ENCODE results near the gene ANKRD35. TPM values are rescaled to one million over a fixed set of nuclear protein-coding genes. Genes with fewer than 3 reads are reported as not detected.

Gene ANKRD35
- total RNA-seq, 4 donors from 2014 or later: 0.58 to 3.8 (median 1.7) TPM

- Histone ChIP-seq H3K27me3 (no peaks in the 10 kb centered on the region), H3K4me3 (replicated peaks in 1 of 3) (no peak overlapping the region), H3K27ac (no peak overlapping the region), H3K36me3 (no peaks in the 10 kb centered on the region), H3K4me1 (no peaks in the 10 kb centered on the region), H3K9me3 (no peaks in the 10 kb centered on the region)
- DNase-seq: no peak
- 87 to 90% methylated on average over 12 of the region's 12 CpGs for WGBS, 2 donors
- TF ChIP-seq CTCF (IDR thresholded peaks at IDR 0.05): no peak
- no peak for TF ChIP-seq POLR2A (IDR thresholded peaks at IDR 0.05)
- intact Hi-C loops (cut with DNase I): no loop called here
Measured at GRCh38 chr1:145901312-145902021, 15.8 kb upstream of the ANKRD35 start.

GRCh38 chr1:145898756-145899155 is 13.1 kb upstream of the ANKRD35 start:
- Histone ChIP-seq H3K36me3 (no peaks in the 10 kb centered on the region), H3K9me3 (no peaks in the 10 kb centered on the region), H3K4me1 (no peaks in the 10 kb centered on the region), H3K27ac (no peak overlapping the region), H3K4me3 (replicated peaks in 1 of 3) (no peak overlapping the region), H3K27me3 (no peaks in the 10 kb centered on the region)
- TF ChIP-seq POLR2A (IDR thresholded peaks at IDR 0.05): no peak
- TF ChIP-seq CTCF (IDR thresholded peaks at IDR 0.05): no peak
- intact Hi-C loops (cut with DNase I): loop anchor here (2.0 kb wide), 1 partner anchor 38 kb away; no protein-coding TSS in a partner anchor
- WGBS, 2 donors: 69 to 84% methylated on average over 5 of the region's 5 CpGs
- no peak for DNase-seq

- Histone ChIP-seq H3K9me3 (no peaks in the 10 kb centered on the region), H3K27ac (no peak overlapping the region), H3K4me1 (peaks cover 1 to 2% of the 10 kb centered on the region in 2 donors), H3K27me3 (no peaks in the 10 kb centered on the region), H3K36me3 (no peaks in the 10 kb centered on the region), H3K4me3 (replicated peaks in 1 of 3) (no peak overlapping the region)
- intact Hi-C loops (cut with DNase I): loop anchor here (2.0 kb wide), 1 partner anchor 37 kb away; no protein-coding TSS in a partner anchor
- WGBS, 2 donors: 92 to 100% methylated on average over 1 of the region's 1 CpG
- TF ChIP-seq POLR2A (IDR thresholded peaks at IDR 0.05) (no peak), CTCF (IDR thresholded peaks at IDR 0.05) (no peak)
- DNase-seq: no peak
Measured at GRCh38 chr1:145897969-145898368, 12.3 kb upstream of the ANKRD35 start.

GRCh38 chr1:145895471-145895870 is 9.8 kb upstream of the ANKRD35 start:
- Histone ChIP-seq H3K27ac (no peak overlapping the region), H3K4me3 (replicated peaks in 1 of 3) (no peak overlapping the region), H3K4me1 (peaks cover 11 to 24% of the 10 kb centered on the region in 2 donors), H3K27me3 (no peaks in the 10 kb centered on the region), H3K36me3 (no peaks in the 10 kb centered on the region), H3K9me3 (no peaks in the 10 kb centered on the region)
- DNase-seq: no peak
- TF ChIP-seq CTCF (IDR thresholded peaks at IDR 0.05): no peak
- no peak for TF ChIP-seq POLR2A (IDR thresholded peaks at IDR 0.05)
- intact Hi-C loops (cut with DNase I): no loop called here
- 96 to 100% methylated on average over 1 of the region's 1 CpG for WGBS, 2 donors

- Histone ChIP-seq H3K36me3 (no peaks in the 10 kb centered on the region), H3K9me3 (no peaks in the 10 kb centered on the region), H3K27me3 (no peaks in the 10 kb centered on the region), H3K27ac (peak overlapping the region in 2 of 3 donors; percentile 91 to 96), H3K4me1 (peaks cover 11 to 24% of the 10 kb centered on the region in 2 donors), H3K4me3 (replicated peaks in 1 of 3) (no peak overlapping the region)
- WGBS, 2 donors: 86 to 94% methylated on average over 7 of the region's 7 CpGs
- intact Hi-C loops (cut with DNase I): loop anchor here (5.0 kb wide), 1 partner anchor 119 kb away; no protein-coding TSS in a partner anchor
- no peak for DNase-seq
- TF ChIP-seq CTCF (IDR thresholded peaks at IDR 0.05) (no peak), POLR2A (IDR thresholded peaks at IDR 0.05) (no peak)
Measured at GRCh38 chr1:145893306-145894055, 7.8 kb upstream of the ANKRD35 start.

All from thyroid gland (tissue), 4 donors.